B cell (primary cell): Measurements from ENCODE around the gene DGAT2. TPM values are rescaled to one million over a fixed set of nuclear protein-coding genes. Genes with fewer than 3 reads are reported as not detected.
A peak's percentile ranks its signal among the peaks of the same experiment; 100 is the strongest.

Experiments
- ATAC-seq: fragments of 200-7000 bp; cut with Tn5 transposase; one replicate; pipeline ENCODE4 v1.10.0; 2021; ENCODE audit warnings: low read depth, mild to moderate bottlenecking, moderate number of reproducible peaks, moderate library complexity
- CTCF ChIA-PET: fragments of 350-600 bp; sonication (Branson Sonifier 250); formaldehyde crosslinking; loops from one replicate; lab custom pipeline; 2021; ENCODE audit warnings: antibody characterized with exemption, inconsistent platforms; lab: Charles Lee
- POLR2A ChIA-PET: fragments of 350-600 bp; sonication (Branson Sonifier 250); formaldehyde crosslinking; loops from one replicate; lab custom pipeline; 2021; ENCODE audit warnings: antibody characterized with exemption; lab: Charles Lee
- DNase-seq: peaks from one replicate; pipeline ENCODE4 v3.0.0; 2013
- H2AFZ ChIP-seq: 2 replicates; pipeline ENCODE4 v1.6.1; 2012; ENCODE audit warnings: mild to moderate bottlenecking, low read depth, low read length; ENCODE audit not compliant: insufficient read depth, poor library complexity, severe bottlenecking
- H3K27ac ChIP-seq, 2 donors: 1 replicate in 1 of 2; 2 replicates in 1 of 2; pipeline ENCODE4 v1.5.1; 2012 to 2013; ENCODE audit warnings: low read length in 2 of 2, mild to moderate bottlenecking in 2 of 2, moderate library complexity in 1 of 2
- H3K27me3 ChIP-seq, 4 experiments: fragments of 200-600 bp in 1 of 4; sonication (generic) in 1 of 4; replicated peaks in 1 of 4; 1 replicate in 2 of 4; 2 replicates in 2 of 4; pipeline versions ENCODE4 v1.6.1 to v1.7.0; 2013 to 2016; ENCODE audit warnings: low read length in 3 of 4, mild to moderate bottlenecking in 2 of 4, mixed read lengths in 1 of 4, moderate library complexity in 1 of 4; ENCODE audit not compliant: insufficient read depth in 4 of 4, control insufficient read depth in 3 of 4; ENCODE audit errors: control extremely low read depth in 1 of 4
- H3K36me3 ChIP-seq, 2 experiments: replicated peaks in 1 of 2; 1 replicate in 1 of 2; 2 replicates in 1 of 2; pipeline versions ENCODE4 v1.6.1 to v1.7.1; 2013; ENCODE audit warnings: low read length in 1 of 2; ENCODE audit not compliant: insufficient read depth in 2 of 2, control insufficient read depth in 1 of 2; ENCODE audit errors: control extremely low read depth in 1 of 2, extremely low read depth in 1 of 2
- H3K4me1 ChIP-seq, 2 donors: fragments of 200-600 bp in 1 of 2; sonication (generic) in 1 of 2; 1 replicate in 1 of 2; 2 replicates in 1 of 2; pipeline versions ENCODE4 v1.5.1 to v1.6.1; 2013 to 2017; ENCODE audit warnings: low read length in 2 of 2; ENCODE audit not compliant: control insufficient read depth in 2 of 2, insufficient read depth in 2 of 2
- H3K4me2 ChIP-seq: replicated peaks from 2 replicates; pipeline ENCODE3; 2012; ENCODE audit warnings: mild to moderate bottlenecking, low read depth, low read length; ENCODE audit not compliant: poor library complexity, severe bottlenecking
- H3K4me3 ChIP-seq, 5 experiments: fragments of 200-600 bp in 1 of 5; sonication (generic) in 1 of 5; 1 replicate in 3 of 5; 2 replicates in 2 of 5; pipeline versions ENCODE4 v1.5.1 to v1.7.0; 2011 to 2016; ENCODE audit warnings: low read length in 4 of 5, mild to moderate bottlenecking in 4 of 5, low read depth in 2 of 5, control low read depth in 1 of 5, moderate library complexity in 1 of 5; ENCODE audit not compliant: insufficient read depth in 1 of 5; ENCODE audit errors: control extremely low read depth in 1 of 5, extremely low read depth in 1 of 5
- H3K79me2 ChIP-seq: fragments of 200-600 bp; sonication (generic); one replicate; pipeline ENCODE4 v1.6.0; 2016; ENCODE audit warnings: low read length; ENCODE audit not compliant: control insufficient read depth, insufficient read depth
- H3K9ac ChIP-seq: fragments of 200-600 bp; sonication (generic); 2 replicates; pipeline ENCODE4 v1.6.1; 2017; ENCODE audit warnings: mild to moderate bottlenecking, low read length, moderate library complexity
- H3K9me3 ChIP-seq, 3 donors: one replicate each; pipeline versions ENCODE4 v1.6.1 to v1.7.1; 2013; ENCODE audit warnings: low read length in 2 of 3; ENCODE audit not compliant: control insufficient read depth in 2 of 3, insufficient read depth in 1 of 3; ENCODE audit errors: control extremely low read depth in 1 of 3
- H4K20me1 ChIP-seq: 2 replicates; pipeline ENCODE4 v1.6.0; 2012; ENCODE audit warnings: mild to moderate bottlenecking, low read length; ENCODE audit not compliant: insufficient read depth, control insufficient read depth, poor library complexity, severe bottlenecking
- H3K27ac Mint-ChIP-seq: one replicate; pipeline ENCODE4 v1.8.0; 2021; ENCODE audit warnings: mixed read lengths
- H3K27me3 Mint-ChIP-seq: one replicate; pipeline ENCODE4 v1.8.0; 2021; ENCODE audit warnings: mixed read lengths
- H3K4me1 Mint-ChIP-seq: one replicate; pipeline ENCODE4 v1.8.0; 2021; ENCODE audit warnings: mixed read lengths
- H3K4me3 Mint-ChIP-seq: one replicate; pipeline ENCODE4 v1.8.0; 2021; ENCODE audit warnings: mixed read lengths
- H3K9me3 Mint-ChIP-seq: one replicate; pipeline ENCODE4 v1.8.0; 2022; ENCODE audit warnings: mixed read lengths; ENCODE audit not compliant: insufficient read depth
- CTCF ChIP-seq: fragments of 200-600 bp; IDR thresholded peaks from one replicate; pipeline ENCODE4 v1.8.0; 2022; ENCODE audit warnings: antibody characterized with exemption, mild to moderate bottlenecking
- EZH2 ChIP-seq: IDR thresholded peaks from 2 replicates; pipeline ENCODE4 v1.6.1; 2012; ENCODE audit warnings: borderline replicate concordance, low read depth, mild to moderate bottlenecking, moderate library complexity, low read length; ENCODE audit not compliant: insufficient read depth, poor library complexity, severe bottlenecking
- WGBS: methylation state at CpG from one replicate; pipeline ENCODE4 v1.1.5; 2013; ENCODE audit warnings: missing lambda C conversion rate; ENCODE audit not compliant: insufficient coverage; 5-methylcytosine and 5-hydroxymethylcytosine counted together
- intact Hi-C: fragments of 100-400 bp; cut with micrococcal nuclease; formaldehyde crosslinking; loops from one replicate; pipeline ENCODE4 v1.10.0; 2022
- polyA plus RNA-seq: library from polyadenylated mRNA; depleted of rRNA; stranded (reverse); fragments of >200 nt; gene quantifications from 2 replicates; pipeline ENCODE4 v1.2.3, GENCODE V29; 2012
- total RNA-seq, 2 donors: library from RNA; stranded (reverse); fragments of 120-200 nt in 1 of 2; gene quantifications; 1 replicate in 1 of 2; 2 replicates in 1 of 2; pipeline versions ENCODE4 v1.2.3 to v1.2.4, GENCODE V29; 2013 to 2022

The DGAT2 gene
- total and polyA plus RNA-seq, 2 donors (not counting 1 experiment from before 2014, with no cell fraction given), result 5.8 to 6.5 TPM

- intact Hi-C loops, result loop anchor here (2.0 kb wide), 1 partner anchor 31 kb away; no protein-coding TSS in a partner anchor
- ATAC-seq, result no peak
- CTCF ChIA-PET, result interaction anchor here (2.4 kb wide), 1 partner anchor 66 kb away, joined by 6 read pairs; no protein-coding TSS in a partner anchor
- Histone ChIP-seq H3K27me3 (no peaks in the 10 kb centered on the region), H3K4me3 (no peak overlapping the region), H3K4me1 (peaks cover 44 to 71% of the 10 kb centered on the region in 2 donors), H3K36me3 (peaks cover 0 to 2% of the 10 kb centered on the region in 2 experiments), H3K4me2 (peak overlapping the region; percentile 67), H3K27ac (no peak overlapping the region), H4K20me1 (peaks cover 6% of the 10 kb centered on the region), H3K79me2 (peaks cover 16% of the 10 kb centered on the region), H2AFZ (no peak overlapping the region), H3K9ac (no peak overlapping the region), H3K9me3 (no peaks in the 10 kb centered on the region)
- peaks cover 74% of the 10 kb centered on the region for H3K4me1 Mint-ChIP-seq
- 79% methylated on average over 3 of the region's 6 CpGs for WGBS
- TF ChIP-seq CTCF (no peak), EZH2 (no peak)
- POLR2A ChIA-PET, result no interaction called here
- peak overlapping the region; percentile 73 for H3K27ac Mint-ChIP-seq
- peak overlapping the region; percentile 4 for H3K4me3 Mint-ChIP-seq
- DNase-seq, result no peak
- H3K9me3 Mint-ChIP-seq, result no peaks in the 10 kb centered on the region
- no peaks in the 10 kb centered on the region for H3K27me3 Mint-ChIP-seq
These were observed 3.2 kb downstream of the DGAT2 start for GRCh38 chr11:75771646-75772410.
